Gastrocnemius medialis (tissue), 4 donors: ENCODE results near the gene ZMIZ2.

Experiments
- CTCF ChIP-seq, 5 experiments: fragments of 450-650 bp in 3 of 5; fragments of 200-600 bp in 2 of 5; sonication (generic) in 2 of 5; IDR thresholded peaks in 4 of 5; conservative IDR thresholded peaks in 1 of 5; 1 replicate in 4 of 5; 2 replicates in 1 of 5; pipeline ENCODE4 v1.5.1; 2016 to 2019; ENCODE audit warnings: antibody characterized with exemption in 5 of 5, mild to moderate bottlenecking in 3 of 5, moderate library complexity in 3 of 5
- POLR2A ChIP-seq, 2 donors: fragments of 450-650 bp; IDR thresholded peaks; one replicate each; pipeline ENCODE4 v1.6.1; 2017; ENCODE audit warnings: antibody characterized with exemption in 2 of 2, mild to moderate bottlenecking in 2 of 2, moderate library complexity in 2 of 2

- TF ChIP-seq CTCF (IDR thresholded peaks at IDR 0.05 in 4 of 5, conservative IDR thresholded peaks at IDR 0.05 in 1 of 5) (no peak), POLR2A (IDR thresholded peaks at IDR 0.05) (no peak)
Observed at GRCh38 chr7:44814919-44815318, 66.3 kb downstream of the ZMIZ2 start.
